ENCODE results near the gene HOOK1.

Gene HOOK1

GRCh38 chr1:59814901-59815825 lies at the start of gene HOOK1:
TSS of gene HOOK1 (plus strand) at chr1:59814949. CDS start at chr1:59815118, 169 bp downstream.
- H3K4me3 ChIP-seq (replicated peaks in 1 of 2; ENCODE audit: low read depth in 2 of 2, low read length in 2 of 2), result no peak within 1 kb of the TSS
- no peak for TF ChIP-seq CTCF (IDR thresholded peaks at IDR 0.05; ENCODE audit: low read depth, low read length)
- no peak for DNase-seq (ENCODE audit: low read depth in 2 of 2)

DNA sequence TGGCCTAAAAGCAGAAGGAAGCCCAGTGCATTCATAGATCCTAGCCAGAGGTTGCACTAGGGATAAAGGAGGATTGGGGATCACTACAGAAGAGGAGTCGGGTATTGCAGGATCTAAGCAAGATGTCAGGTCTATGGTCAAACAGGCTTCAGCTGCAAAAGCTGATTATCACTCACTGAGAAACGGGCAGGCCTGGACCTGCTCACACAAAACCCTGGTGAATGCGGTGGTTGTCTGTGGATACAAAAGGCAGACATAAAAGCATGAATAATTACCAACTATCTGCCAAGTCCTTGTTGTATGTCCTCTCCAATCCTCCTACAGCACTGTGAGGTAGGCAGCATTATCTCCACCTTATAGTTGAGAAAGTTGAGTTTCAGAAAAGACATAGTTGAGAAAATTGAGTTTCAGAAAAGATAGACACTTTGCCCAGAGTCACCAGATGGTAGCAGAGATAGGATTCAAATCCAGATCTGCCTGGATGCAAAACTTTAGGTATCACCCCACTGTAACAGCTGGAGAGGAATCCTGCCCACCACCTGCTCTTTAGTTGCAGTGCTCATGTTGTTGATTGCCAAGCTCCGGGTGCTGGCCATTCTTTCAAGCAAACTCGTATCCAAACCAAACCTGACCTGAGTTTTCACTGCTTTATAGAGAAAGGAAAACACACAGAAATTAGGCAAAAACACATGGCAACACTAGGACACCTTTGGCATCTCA lies 49.6 kb upstream of the HOOK1 start:
- no peak for DNase-seq (ENCODE audit: low read depth in 2 of 2)
- no peak overlapping the region for H3K4me3 ChIP-seq (replicated peaks in 1 of 2; ENCODE audit: low read depth in 2 of 2, low read length in 2 of 2)
- no peak for TF ChIP-seq CTCF (IDR thresholded peaks at IDR 0.05; ENCODE audit: low read depth, low read length)

DNA sequence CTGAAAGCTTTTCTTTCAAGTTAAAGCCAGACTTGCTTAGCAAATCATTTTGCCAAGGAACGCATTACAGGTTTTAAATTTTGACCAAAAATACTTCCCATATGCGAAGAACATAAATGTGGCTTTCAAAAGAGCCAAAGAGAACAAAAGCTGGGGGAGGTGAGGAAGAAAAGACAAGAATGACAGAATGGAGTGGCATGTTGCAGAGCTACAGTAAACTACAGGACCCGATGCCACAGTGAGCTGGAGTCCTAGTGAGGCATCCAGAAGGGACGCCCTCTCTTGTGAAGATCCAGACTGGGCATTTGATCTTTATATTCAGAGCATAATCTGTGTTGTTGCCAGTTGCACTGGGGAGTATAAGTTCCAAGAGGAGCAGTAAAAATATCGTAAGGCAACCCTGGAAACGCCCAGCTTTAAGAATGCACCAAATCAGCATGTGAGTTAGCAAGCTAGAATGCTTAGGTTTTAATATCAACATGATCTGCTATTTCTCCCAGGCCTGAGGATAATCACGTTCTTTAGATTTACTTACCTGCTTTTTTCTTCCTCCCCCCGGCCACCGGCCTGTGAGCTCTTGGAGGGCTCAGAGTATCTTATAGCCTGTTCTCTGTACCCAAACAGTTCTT lies 48.4 kb upstream of the HOOK1 start:
- no peak for DNase-seq (ENCODE audit: low read depth in 2 of 2)
- no peak overlapping the region for H3K4me3 ChIP-seq (replicated peaks in 1 of 2; ENCODE audit: low read depth in 2 of 2, low read length in 2 of 2)
- no peak for TF ChIP-seq CTCF (IDR thresholded peaks at IDR 0.05; ENCODE audit: low read depth, low read length)

GRCh38 chr1:59767119-59767518 lies 47.6 kb upstream of the HOOK1 start:
- peak; percentile 28 to 56 for DNase-seq (ENCODE audit: low read depth in 2 of 2)
- no peak for TF ChIP-seq CTCF (IDR thresholded peaks at IDR 0.05; ENCODE audit: low read depth, low read length)
- H3K4me3 ChIP-seq (replicated peaks in 1 of 2; ENCODE audit: low read depth in 2 of 2, low read length in 2 of 2), result no peak overlapping the region

- DNase-seq (ENCODE audit: low read depth in 2 of 2), result no peak
- H3K4me3 ChIP-seq (replicated peaks in 1 of 2; ENCODE audit: low read depth in 2 of 2, low read length in 2 of 2), result no peak overlapping the region
- TF ChIP-seq CTCF (IDR thresholded peaks at IDR 0.05; ENCODE audit: low read depth, low read length), result no peak
Observed at GRCh38 chr1:59768792-59769735, 45.7 kb upstream of the HOOK1 start.

- no peak for TF ChIP-seq CTCF (IDR thresholded peaks at IDR 0.05; ENCODE audit: low read depth, low read length)
- no peak overlapping the region for H3K4me3 ChIP-seq (replicated peaks in 1 of 2; ENCODE audit: low read depth in 2 of 2, low read length in 2 of 2)
- no peak for DNase-seq (ENCODE audit: low read depth in 2 of 2)
Observed at GRCh38 chr1:59769736-59770095, 45.0 kb upstream of the HOOK1 start.

All from cardiac fibroblast (primary cell).